Right lobe of liver (tissue), 6 donors: ENCODE data around the gene ASCC1. TPM values are rescaled to one million over a fixed set of nuclear protein-coding genes. Genes with fewer than 3 reads are reported as not detected.
"Not testable (repeated sequence)": the region's sequence is repeated elsewhere in the genome, so short reads cannot be mapped to it uniquely, and the experiment has no call there.

Experiments
- ATAC-seq, 4 donors: fragments of 200-7000 bp; cut with Tn5 transposase; one replicate each; pipeline ENCODE4 v1.9.1; 2020; ENCODE audit warnings: mild to moderate bottlenecking in 4 of 4, moderate library complexity in 4 of 4
- DNase-seq, 3 donors: peaks; one replicate each; pipeline ENCODE4 v3.0.0-alpha.2; 2020
- H3K27ac ChIP-seq, 3 donors: fragments of 200-600 bp; one replicate each; pipeline ENCODE4 v1.8.0; 2022
- H3K27me3 ChIP-seq, 2 donors: fragments of 200-600 bp; one replicate each; pipeline ENCODE4 v1.8.0; 2022
- H3K36me3 ChIP-seq, 4 donors: fragments of 200-600 bp; sonication (generic) in 1 of 4; one replicate each; pipeline versions ENCODE4 v1.5.1 to v1.8.0; 2017 to 2022; ENCODE audit warnings: control low read depth in 1 of 4
- H3K4me1 ChIP-seq, 4 donors: fragments of 200-600 bp; sonication (generic) in 1 of 4; one replicate each; pipeline versions ENCODE4 v1.5.1 to v1.8.0; 2017 to 2022; ENCODE audit warnings: control low read depth in 1 of 4
- H3K4me3 ChIP-seq, 3 donors: fragments of 200-600 bp; one replicate each; pipeline ENCODE4 v1.8.0; 2022
- H3K9me3 ChIP-seq, 4 donors: fragments of 200-600 bp; sonication (generic) in 1 of 4; one replicate each; pipeline versions ENCODE4 v1.5.1 to v1.8.0; 2017 to 2022; ENCODE audit warnings: control low read depth in 1 of 4
- CTCF ChIP-seq, 4 donors: fragments of 200-600 bp in 3 of 4; fragments of 450-650 bp in 1 of 4; IDR thresholded peaks; one replicate each; pipeline versions ENCODE4 v1.5.1 to v1.8.0; 2016 to 2022; ENCODE audit warnings: antibody characterized with exemption in 4 of 4, mild to moderate bottlenecking in 2 of 4
- POLR2A ChIP-seq: fragments of 450-650 bp; IDR thresholded peaks from one replicate; pipeline ENCODE4 v1.6.1; 2017; ENCODE audit warnings: antibody characterized with exemption, mild to moderate bottlenecking
- WGBS: methylation state at CpG from one replicate; pipeline ENCODE4 v1.1.6; 2018; ENCODE audit warnings: low coverage, low lambda C conversion rate; ENCODE audit not compliant: insufficient coverage; ENCODE audit errors: missing lambda C conversion rate; 5-methylcytosine and 5-hydroxymethylcytosine counted together
- intact Hi-C, 2 donors: fragments of 100-400 bp; cut with DNase I; formaldehyde crosslinking; loops; one replicate each; pipeline versions ENCODE4 v1.11.2 to v1.14.1; 2022
- total RNA-seq, 6 experiments: library from RNA; depleted of rRNA in 2 of 6; stranded (reverse); fragments of >200 nt in 2 of 6; fragmentation: NEBNext Ultra II Directional in 3 of 6; extraction: Animal tissue kit (Norgen Biotek cat#: 25700) in 3 of 6; gene quantifications; one replicate each; pipeline versions ENCODE4 v1.1.0 to v1.2.4, GENCODE V29; 2016 to 2023
- donor health status: DM: no; HTN: yes; CAD: no.
- donor health status: DM: no; HTN: no; CAD: no.
- donor health status: DM: no; HTN: no; CAD: no.
- donor health status: DM: no; HTN: yes; CAD: no.
- donor health status: DM: no; HTN: yes; CAD: no.

ASCC1 gene
- total RNA-seq, 6 experiments from 2014 or later, result 12.0 to 26.5 (median 14.5) TPM

GRCh38 chr10:72227826-72228225 lies 11.8 kb upstream of the ASCC1 start:
- 75% methylated on average over 5 of the region's 6 CpGs for WGBS
- no peaks in the 10 kb centered on the region for H3K27me3 ChIP-seq
- intact Hi-C loops, result loop anchor here in 1 of 2 donors (10.0 kb wide), 1 partner anchor 97 kb away; no protein-coding TSS in a partner anchor
- ATAC-seq (no peak), DNase-seq (no peak)
- peak overlapping the region in 2 of 3 donors; percentile 82 to 87 for H3K27ac ChIP-seq
- no peak overlapping the region for H3K4me3 ChIP-seq
- no peaks in the 10 kb centered on the region for H3K9me3 ChIP-seq
- peaks cover 0 to 54% (median 13%) of the 10 kb centered on the region in 4 donors for H3K4me1 ChIP-seq
- peaks cover 0 to 20% (median 10%) of the 10 kb centered on the region in 4 donors for H3K36me3 ChIP-seq
- TF ChIP-seq CTCF (IDR thresholded peaks at IDR 0.05) (no peak), POLR2A (no peak)

- H3K4me1 ChIP-seq, result peaks cover 0 to 63% (median 13%) of the 10 kb centered on the region in 4 donors
- intact Hi-C loops, result loop anchor here in 1 of 2 donors (10.0 kb wide), 1 partner anchor 98 kb away; no protein-coding TSS in a partner anchor
These were observed 10.4 kb upstream of the ASCC1 start for GRCh38 chr10:72226418-72227027.

GRCh38 chr10:72224191-72224590 lies 8.1 kb upstream of the ASCC1 start:
- peaks cover 0 to 51% (median 8%) of the 10 kb centered on the region in 4 donors for H3K4me1 ChIP-seq
- H3K36me3 ChIP-seq, result peaks cover 0 to 16% (median 4%) of the 10 kb centered on the region in 4 donors
- not testable (repeated sequence) for H3K27me3 ChIP-seq, H3K9me3 ChIP-seq, ATAC-seq, H3K4me3 ChIP-seq
- intact Hi-C loops, result loop anchor here in 1 of 2 donors (10.0 kb wide), 1 partner anchor 101 kb away; no protein-coding TSS in a partner anchor
- H3K27ac ChIP-seq, result peak overlapping the region; percentile 65 to 74 (median 71)
- DNase-seq, result peak in 1 of 3 donors; percentile 16
- WGBS, result 98% methylated on average over 4 of the region's 6 CpGs

More at GRCh38 chr10:72226418-72227027, 10.4 kb upstream of the ASCC1 start:
- Histone ChIP-seq H3K27me3 (no peaks in the 10 kb centered on the region), H3K9me3 (no peaks in the 10 kb centered on the region), H3K4me3 (no peak overlapping the region), H3K36me3 (peaks cover 0 to 17% (median 7%) of the 10 kb centered on the region in 4 donors), H3K27ac (peak overlapping the region in 1 of 3 donors; percentile 74)
- TF ChIP-seq POLR2A (no peak), CTCF (IDR thresholded peaks at IDR 0.05) (no peak)
- DNase-seq (no peak), ATAC-seq (no peak)
- WGBS, result 91% methylated on average over 6 of the region's 6 CpGs

- H3K36me3 ChIP-seq, result peaks cover 0 to 16% (median 4%) of the 10 kb centered on the region in 4 donors
- no peak for DNase-seq
These were observed 7.6 kb upstream of the ASCC1 start for GRCh38 chr10:72223743-72224101.

More at GRCh38 chr10:72223743-72224101, 7.6 kb upstream of the ASCC1 start:
- H3K9me3 ChIP-seq, result no peaks in the 10 kb centered on the region
- ATAC-seq, result peak; percentile 29 to 56 (median 46)
- peaks cover 0 to 46% (median 9%) of the 10 kb centered on the region in 4 donors for H3K4me1 ChIP-seq
- TF ChIP-seq POLR2A (peak; percentile 22), CTCF (IDR thresholded peaks at IDR 0.05) (no peak)
- intact Hi-C loops, result loop anchor here in 1 of 2 donors (10.0 kb wide), 1 partner anchor 101 kb away; no protein-coding TSS in a partner anchor
- peak overlapping the region; percentile 65 to 74 (median 71) for H3K27ac ChIP-seq
- H3K27me3 ChIP-seq, result no peaks in the 10 kb centered on the region
- H3K4me3 ChIP-seq, result no peak overlapping the region
- WGBS, result 55% methylated on average over 1 of the region's 1 CpG
